Measurements from ENCODE around the gene HMCN1. TPM values are rescaled to one million over a fixed set of nuclear protein-coding genes. Genes with fewer than 3 reads are reported as not detected.
"Not testable (repeated sequence)": the region's sequence is repeated elsewhere in the genome, so short reads cannot be mapped to it uniquely, and the experiment has no call there.

Gene HMCN1
- total RNA-seq, 1 donor from 2014 or later: 0.22 TPM

- intact Hi-C loops (cut with micrococcal nuclease): no loop called here
Observed at GRCh38 chr1:186139701-186140100, 405.5 kb downstream of the HMCN1 start.

- intact Hi-C loops (cut with micrococcal nuclease): no loop called here
Observed at GRCh38 chr1:186142159-186142558, 408.0 kb downstream of the HMCN1 start.

- intact Hi-C loops (cut with micrococcal nuclease): no loop called here
Observed at GRCh38 chr1:186142916-186143315, 408.7 kb downstream of the HMCN1 start.

GRCh38 chr1:186143481-186143880 is 409.3 kb downstream of the HMCN1 start:
- intact Hi-C loops (cut with micrococcal nuclease): no loop called here

DNA sequence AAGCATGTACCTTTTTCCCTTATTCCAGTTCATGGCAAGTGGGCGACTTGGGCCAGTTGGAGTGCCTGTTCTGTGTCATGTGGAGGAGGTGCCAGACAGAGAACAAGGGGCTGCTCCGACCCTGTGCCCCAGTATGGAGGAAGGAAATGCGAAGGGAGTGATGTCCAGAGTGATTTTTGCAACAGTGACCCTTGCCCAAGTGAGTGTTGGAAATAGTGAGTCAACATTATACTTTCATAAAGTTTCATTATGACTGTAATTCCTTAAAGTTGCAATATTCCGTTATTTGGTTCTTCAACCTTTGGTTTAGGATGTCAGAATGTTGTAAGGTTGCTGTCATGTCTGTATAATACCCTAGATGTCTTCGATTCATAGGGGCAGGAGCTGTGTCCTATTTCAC is 410.3 kb downstream of the HMCN1 start:
- intact Hi-C loops (cut with micrococcal nuclease): no loop called here

- intact Hi-C loops (cut with micrococcal nuclease): no loop called here
Observed at GRCh38 chr1:186146974-186147373, 412.8 kb downstream of the HMCN1 start.

DNA sequence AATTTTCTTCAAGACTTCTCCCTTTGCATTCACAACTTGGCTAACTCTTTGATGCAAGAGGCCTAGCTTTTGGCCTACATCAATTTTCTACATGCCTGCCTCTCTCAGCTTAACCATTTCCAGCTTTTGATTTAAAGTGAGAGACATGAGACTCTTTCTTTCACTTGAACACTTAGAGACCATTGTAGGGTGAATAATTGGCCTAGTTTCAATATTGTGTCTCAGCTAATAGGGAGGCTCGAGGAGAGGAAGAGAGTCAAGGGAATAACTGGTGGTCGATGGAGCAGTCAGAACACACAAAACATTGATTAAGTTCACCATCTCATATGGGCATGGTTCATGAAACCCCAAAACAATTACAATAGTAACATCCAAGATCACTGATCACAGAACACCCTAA is 415.4 kb downstream of the HMCN1 start:
- intact Hi-C loops (cut with micrococcal nuclease): no loop called here

DNA sequence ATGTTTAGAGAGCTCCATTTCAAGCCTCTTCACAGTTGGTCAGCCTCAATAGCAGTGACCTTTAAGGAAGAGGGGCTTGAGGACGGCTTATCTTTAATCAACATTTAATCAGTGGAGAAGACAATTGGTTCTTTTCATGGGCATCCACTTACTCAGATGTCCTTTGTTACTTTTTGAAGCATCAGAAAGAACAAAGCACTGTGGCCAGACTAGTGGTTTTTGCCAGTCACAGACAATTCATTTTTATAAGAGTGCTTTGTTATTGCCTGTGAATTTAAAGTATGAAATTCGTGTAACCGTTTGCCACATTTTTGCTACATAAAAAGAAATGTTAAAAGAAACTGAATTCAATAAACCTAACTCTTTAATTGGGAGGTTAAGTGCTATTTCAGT is 418.0 kb downstream of the HMCN1 start:
- intact Hi-C loops (cut with micrococcal nuclease): no loop called here

DNA sequence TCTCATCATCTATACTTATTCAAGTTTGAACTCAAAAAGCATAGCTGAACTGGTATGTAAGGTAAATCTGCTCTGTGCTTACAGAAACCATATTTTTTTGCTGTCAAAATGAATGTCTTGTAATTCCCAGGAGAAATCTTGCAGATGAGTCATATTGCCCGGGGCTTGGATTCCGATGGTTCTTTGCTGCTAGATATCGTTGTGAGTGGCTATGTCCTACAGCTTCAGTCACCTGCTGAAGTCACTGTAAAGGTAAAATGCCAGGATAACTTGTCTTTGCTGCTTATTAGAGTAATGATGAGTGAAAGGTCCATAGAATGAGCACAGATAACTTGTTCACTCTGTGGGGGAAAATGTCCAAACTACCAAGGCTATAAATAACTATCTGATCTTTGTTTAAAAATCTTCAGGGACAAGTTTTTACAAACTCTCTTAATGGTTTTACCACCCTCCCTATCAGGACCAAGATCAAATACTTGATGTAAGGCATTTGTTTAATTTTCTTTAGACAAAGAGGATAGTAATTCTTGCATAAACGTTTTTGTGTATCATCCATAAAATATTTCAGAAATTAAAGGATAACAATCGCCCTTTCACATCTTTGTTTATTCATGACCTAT is 418.5 kb downstream of the HMCN1 start:
- intact Hi-C loops (cut with micrococcal nuclease): no loop called here

DNA sequence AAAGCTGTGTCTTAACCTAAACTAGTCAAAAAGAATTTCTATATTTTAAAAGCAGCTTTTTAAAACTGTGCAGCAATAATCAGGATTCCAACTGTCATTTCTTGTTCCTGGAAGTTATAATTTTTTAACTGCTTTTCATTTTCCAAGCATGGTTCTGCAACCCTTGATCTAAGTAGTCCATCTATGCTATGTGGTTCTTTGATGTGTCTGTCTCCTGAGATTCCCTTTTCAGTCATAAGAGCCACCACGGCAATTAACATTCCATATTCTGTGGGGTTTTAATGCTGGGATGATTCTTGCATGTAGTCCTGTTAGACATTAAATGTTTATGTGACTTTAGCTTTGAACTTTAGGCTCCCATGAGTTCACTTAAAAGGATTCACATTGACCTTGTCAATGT is 420.5 kb downstream of the HMCN1 start:
- intact Hi-C loops (cut with micrococcal nuclease): loop anchor here (1.0 kb wide), 2 partner anchors 58 to 171 kb away; no protein-coding TSS in a partner anchor

DNA sequence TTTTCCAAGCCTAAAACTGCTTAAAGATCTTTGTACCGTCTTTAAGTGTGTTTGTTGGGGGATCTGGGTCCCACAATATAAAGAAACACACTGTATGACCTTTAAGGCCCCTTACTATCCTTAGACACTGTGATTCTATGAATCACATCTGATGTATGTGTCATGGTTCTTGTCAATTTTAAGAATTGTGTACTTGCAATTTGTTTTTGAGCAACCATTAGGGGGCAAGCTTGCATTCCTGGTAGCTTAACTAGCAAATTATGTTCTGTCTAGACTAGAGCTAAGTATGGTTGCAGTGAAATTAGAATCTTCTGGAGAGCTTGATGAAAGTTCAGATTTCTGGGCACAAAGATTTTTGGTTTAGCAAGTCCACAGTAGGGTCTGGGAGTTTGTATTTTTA is 421.4 kb downstream of the HMCN1 start:
- intact Hi-C loops (cut with micrococcal nuclease): loop anchor here (1.0 kb wide), 2 partner anchors 57 to 170 kb away; no protein-coding TSS in a partner anchor

GRCh38 chr1:186162895-186163294 is 428.7 kb downstream of the HMCN1 start:
- intact Hi-C loops (cut with micrococcal nuclease): not testable (repeated sequence)

DNA sequence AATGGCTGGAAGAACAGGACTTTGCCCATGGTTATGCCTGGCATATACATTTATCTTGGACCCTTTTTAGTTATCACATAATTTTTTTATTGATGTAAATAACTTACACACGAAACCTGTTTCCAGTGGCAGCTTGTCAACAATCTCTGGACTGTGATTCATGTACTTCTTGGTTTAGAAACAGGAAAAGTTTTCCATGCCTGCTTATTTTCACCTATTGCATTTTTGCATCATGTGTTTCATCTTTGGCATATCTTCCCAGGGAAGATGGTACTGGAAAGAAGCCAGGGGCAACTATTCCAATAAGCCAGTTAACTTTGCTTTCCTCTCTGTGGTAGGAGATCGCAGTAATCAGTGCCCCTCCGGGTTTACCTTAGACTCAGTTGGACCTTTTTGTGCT is 430.6 kb downstream of the HMCN1 start:
- intact Hi-C loops (cut with micrococcal nuclease): no loop called here

DNA sequence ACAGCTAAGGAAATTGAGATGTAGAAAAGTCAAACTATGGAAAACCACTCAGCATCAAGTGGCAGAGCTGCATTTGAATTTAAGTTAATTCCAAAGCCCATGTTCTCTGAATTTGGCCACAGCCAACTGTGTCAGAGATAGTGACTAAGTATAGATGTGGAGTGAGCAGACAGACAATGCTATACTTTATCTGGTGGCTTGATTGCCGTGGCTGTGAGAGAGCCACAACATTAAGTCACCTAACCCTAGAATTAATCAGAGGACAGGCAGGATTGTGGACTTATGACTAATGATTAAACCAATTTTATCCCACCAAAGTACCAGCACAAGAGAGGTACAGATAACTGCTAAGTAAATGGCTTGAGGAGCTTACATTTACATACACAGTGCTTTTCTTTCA is 431.1 kb downstream of the HMCN1 start:
- intact Hi-C loops (cut with micrococcal nuclease): no loop called here

DNA sequence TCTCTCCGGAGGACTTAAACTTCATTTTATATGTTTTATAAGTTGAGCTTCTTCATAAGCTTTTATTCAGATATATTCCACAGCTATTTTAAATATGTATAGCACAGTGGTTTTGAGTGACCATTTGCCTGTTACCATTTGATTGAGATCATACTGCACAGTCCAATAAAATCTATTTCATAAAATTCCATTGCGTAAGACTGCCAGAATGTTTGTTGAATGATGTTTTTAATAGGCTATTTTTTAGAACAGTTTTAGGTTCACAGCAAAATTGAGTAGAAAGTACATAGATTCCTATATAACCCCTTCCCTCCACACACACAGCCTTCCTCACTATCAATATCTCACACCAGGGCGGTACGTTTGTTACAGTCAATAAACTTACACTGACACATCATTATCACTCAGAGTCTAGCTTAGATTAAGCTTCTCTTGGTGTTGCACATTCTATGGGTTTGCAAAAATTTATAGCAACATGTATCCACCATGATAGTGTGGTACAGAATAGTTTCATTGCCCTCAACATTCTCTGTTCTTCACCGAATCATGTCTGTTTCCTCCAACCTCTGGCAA is 433.0 kb downstream of the HMCN1 start:
- intact Hi-C loops (cut with micrococcal nuclease): no loop called here

- intact Hi-C loops (cut with micrococcal nuclease): no loop called here
Observed at GRCh38 chr1:186175588-186175987, 441.4 kb downstream of the HMCN1 start.

GRCh38 chr1:186178426-186179043 is 444.3 kb downstream of the HMCN1 start:
- intact Hi-C loops (cut with micrococcal nuclease): no loop called here

DNA sequence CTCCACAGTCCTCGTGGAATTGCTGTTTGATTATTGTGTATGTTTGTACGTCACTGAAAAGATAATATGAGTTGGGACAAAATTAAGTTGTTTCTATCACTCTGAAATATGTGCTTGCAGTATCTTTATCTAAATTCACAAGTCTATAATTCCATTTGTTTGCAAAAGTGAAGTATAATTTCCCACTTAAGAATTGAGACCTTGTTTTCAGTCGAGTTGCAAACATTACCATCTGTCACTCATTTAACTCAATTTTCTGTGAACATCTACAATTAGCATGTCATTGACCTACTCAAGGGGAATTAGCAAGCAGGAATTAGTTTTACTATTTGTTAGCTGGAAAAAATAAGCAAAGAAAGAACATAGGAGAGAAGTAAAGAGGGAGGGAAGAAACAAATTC is 445.0 kb downstream of the HMCN1 start:
- intact Hi-C loops (cut with micrococcal nuclease): no loop called here

DNA sequence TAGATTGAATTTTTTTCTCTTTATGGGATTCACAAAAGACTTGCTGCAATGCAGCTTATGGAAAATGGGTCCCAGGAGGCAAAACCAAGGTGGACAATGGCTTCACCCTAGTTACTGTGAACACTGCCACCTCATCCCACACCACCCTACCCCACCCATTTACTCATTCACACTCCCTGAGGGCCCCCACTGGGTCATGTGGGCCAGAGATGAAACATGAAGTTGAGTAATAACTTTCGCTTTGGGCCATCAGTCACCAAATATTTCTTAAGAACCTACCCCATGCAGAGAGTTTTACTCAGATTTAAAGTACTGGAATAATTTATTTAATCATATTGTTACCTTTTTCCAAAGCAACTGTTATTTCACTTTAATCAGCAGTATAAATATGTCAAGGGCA is 449.0 kb downstream of the HMCN1 start:
- intact Hi-C loops (cut with micrococcal nuclease): no loop called here

GRCh38 chr1:186183970-186184628 is 449.9 kb downstream of the HMCN1 start:
- intact Hi-C loops (cut with micrococcal nuclease): no loop called here

GRCh38 chr1:186186251-186186650 is 452.1 kb downstream of the HMCN1 start:
- intact Hi-C loops (cut with micrococcal nuclease): not testable (repeated sequence)

DNA sequence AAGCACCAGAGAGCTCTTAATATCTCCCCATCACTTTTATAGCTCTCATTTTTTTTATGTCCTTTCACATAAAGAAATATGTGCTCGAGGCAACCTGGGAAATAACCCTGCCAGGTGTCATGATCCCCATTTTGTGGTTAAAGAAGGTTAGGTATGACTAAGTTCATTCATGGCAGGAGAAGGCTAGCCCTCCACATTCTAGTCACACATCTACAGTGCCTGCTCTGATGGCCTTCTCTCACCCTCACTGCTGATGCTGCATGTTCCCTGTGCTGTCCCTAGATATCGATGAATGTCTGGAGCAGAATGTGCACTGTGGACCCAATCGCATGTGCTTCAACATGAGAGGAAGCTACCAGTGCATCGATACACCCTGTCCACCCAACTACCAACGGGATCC is 453.4 kb downstream of the HMCN1 start:
- intact Hi-C loops (cut with micrococcal nuclease): no loop called here

Data from T-helper 1 cell treated with Interleukin-12 subunit alpha and Interleukin-12 subunit beta and Interleukin-4 antibody, amounts not matched to agents 30 ng/mL and 1 ng/mL, for 36 hours (primary cell).